ENCODE results near the gene GNB1. TPM values are rescaled to one million over a fixed set of nuclear protein-coding genes. Genes with fewer than 3 reads are reported as not detected.

Gene GNB1
- total RNA-seq, 1 experiment from 2014 or later = 400 TPM

DNA sequence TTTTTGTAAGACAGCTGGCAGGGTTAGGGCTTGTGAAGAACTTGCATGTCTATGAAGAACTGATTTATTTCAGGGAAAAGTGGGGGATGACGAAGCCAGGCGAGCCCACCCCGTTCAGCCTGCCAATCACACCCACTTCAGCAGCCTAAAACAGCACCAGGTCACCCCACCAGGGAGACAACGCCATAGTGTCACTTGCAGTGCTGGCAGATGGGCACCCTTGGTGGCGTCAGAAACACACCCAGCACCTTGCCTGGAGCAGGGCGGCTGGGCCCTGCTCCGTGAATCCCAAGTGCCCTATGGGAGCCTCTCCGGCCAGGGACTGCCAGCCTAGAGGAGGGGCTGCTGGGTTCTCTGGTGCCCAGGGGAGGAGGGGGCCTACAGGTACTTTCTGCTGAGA is 107.6 kb downstream of the GNB1 start:
- H4K8ac ChIP-seq (replicated peaks; ENCODE audit: insufficient read length, low read depth, low read length) = no peak overlapping the region
- Mint-ChIP-seq H3K9me3 (no peaks in the 10 kb centered on the region; a peak in 1 of 5 replicates), H3K4me1 (peaks cover 32 to 39% of the 10 kb centered on the region in 2 experiments), H3K36me3 (ENCODE audit: insufficient read depth in 1 of 3, low read depth in 3 of 3) (peaks cover 23 to 38% (median 34%) of the 10 kb centered on the region in 3 experiments; a peak in 6 of 7 replicates), H3K27ac (peak overlapping the region; percentile 87 to 94 (median 91); a peak in 5 of 7 replicates), H3K27me3 (ENCODE audit: low read depth) (no peaks in the 10 kb centered on the region; the same call in 1 of the 2 replicates), H3K4me3 (peak overlapping the region in 1 of 2 experiments; percentile 11; a peak in 2 of 5 replicates)
- no peak overlapping the region for H4K5ac ChIP-seq (ENCODE audit: insufficient read length, low read depth, low read length)
- no peak overlapping the region for H3K56ac ChIP-seq (ENCODE audit: insufficient read length, low read depth, low read length)
- peaks cover 20% of the 10 kb centered on the region for H3K23me2 ChIP-seq (ENCODE audit: insufficient read length, low read depth, low read length, poor library complexity, severe bottlenecking)
- no peak overlapping the region for H2BK120ac ChIP-seq (ENCODE audit: low read depth, low read length, poor library complexity, severe bottlenecking)
- peaks cover 3% of the 10 kb centered on the region for H3K79me1 ChIP-seq (ENCODE audit: insufficient read depth, low read depth, low read length, poor library complexity, severe bottlenecking)
- H2AFZ ChIP-seq (ENCODE audit: low read length) = no peak overlapping the region
- H4K20me1 ChIP-seq (ENCODE audit: control insufficient read depth, insufficient read depth, insufficient read length) = no peaks in the 10 kb centered on the region
- TF ChIP-seq, protein P1, sequence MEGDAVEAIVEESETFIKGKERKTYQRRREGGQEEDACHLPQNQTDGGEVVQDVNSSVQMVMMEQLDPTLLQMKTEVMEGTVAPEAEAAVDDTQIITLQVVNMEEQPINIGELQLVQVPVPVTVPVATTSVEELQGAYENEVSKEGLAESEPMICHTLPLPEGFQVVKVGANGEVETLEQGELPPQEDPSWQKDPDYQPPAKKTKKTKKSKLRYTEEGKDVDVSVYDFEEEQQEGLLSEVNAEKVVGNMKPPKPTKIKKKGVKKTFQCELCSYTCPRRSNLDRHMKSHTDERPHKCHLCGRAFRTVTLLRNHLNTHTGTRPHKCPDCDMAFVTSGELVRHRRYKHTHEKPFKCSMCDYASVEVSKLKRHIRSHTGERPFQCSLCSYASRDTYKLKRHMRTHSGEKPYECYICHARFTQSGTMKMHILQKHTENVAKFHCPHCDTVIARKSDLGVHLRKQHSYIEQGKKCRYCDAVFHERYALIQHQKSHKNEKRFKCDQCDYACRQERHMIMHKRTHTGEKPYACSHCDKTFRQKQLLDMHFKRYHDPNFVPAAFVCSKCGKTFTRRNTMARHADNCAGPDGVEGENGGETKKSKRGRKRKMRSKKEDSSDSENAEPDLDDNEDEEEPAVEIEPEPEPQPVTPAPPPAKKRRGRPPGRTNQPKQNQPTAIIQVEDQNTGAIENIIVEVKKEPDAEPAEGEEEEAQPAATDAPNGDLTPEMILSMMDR (conservative IDR thresholded peaks at IDR 0.05) = no peak
- no peak overlapping the region for H2BK15ac ChIP-seq (ENCODE audit: low read depth, low read length)
- no peaks in the 10 kb centered on the region for H3K9me3 ChIP-seq (ENCODE audit: control insufficient read depth, low read depth, low read length)
- H3K23ac ChIP-seq (ENCODE audit: insufficient read length, low read depth, low read length) = no peak overlapping the region
- H3T11ph ChIP-seq (ENCODE audit: low read length) = no peak overlapping the region
- no peak overlapping the region for H3K4ac ChIP-seq (ENCODE audit: low read depth, low read length)
- no peak overlapping the region for H2BK12ac ChIP-seq (ENCODE audit: insufficient read length, low read depth, low read length)
- H3K27ac ChIP-seq (ENCODE audit: insufficient read length, low read depth, low read length) = no peak overlapping the region
- DNase-seq = peak; percentile 35
- peaks cover 13% of the 10 kb centered on the region; the same call in 1 of the 2 replicates for H3K4me1 ChIP-seq (ENCODE audit: insufficient read depth, low read length)
- no peak overlapping the region for H3K18ac ChIP-seq (ENCODE audit: insufficient read length, low read depth, low read length)
- no peaks in the 10 kb centered on the region for H3K79me2 ChIP-seq (ENCODE audit: insufficient read depth, low read length)
- H2AK5ac ChIP-seq (ENCODE audit: insufficient read length, low read length) = no peak overlapping the region
- WGBS (ENCODE audit: extremely low coverage, insufficient read length, low lambda C conversion rate) = no CpG with 5 or more reads among the region's 8 CpGs
- H3K4me2 ChIP-seq (ENCODE audit: insufficient read depth, insufficient read length, low read length) = no peak overlapping the region
- no peaks in the 10 kb centered on the region for H3K27me3 ChIP-seq (ENCODE audit: insufficient read depth, low read length)
- no peak overlapping the region for H3K9ac ChIP-seq (ENCODE audit: extremely low read depth, insufficient read length, low read length)
- H2BK20ac ChIP-seq (ENCODE audit: low read depth, low read length, poor library complexity, severe bottlenecking) = no peak overlapping the region
- H3K14ac ChIP-seq (ENCODE audit: insufficient read depth, low read length) = no peak overlapping the region; the same call in 1 of the 2 replicates
- H2BK5ac ChIP-seq (ENCODE audit: insufficient read length, low read length) = no peak overlapping the region
- H4K91ac ChIP-seq (ENCODE audit: insufficient read length, low read depth, low read length) = no peak overlapping the region

Data from H9 (cell line).